Endodermal cell (in vitro differentiated cells): ENCODE measurements around the gene CDKN1C. TPM values are rescaled to one million over a fixed set of nuclear protein-coding genes. Genes with fewer than 3 reads are reported as not detected.

Experiments used
- DNase-seq: peaks from one replicate; pipeline ENCODE4 v3.0.0-alpha.2; 2017
- H3K27ac ChIP-seq: 2 replicates; pipeline ENCODE4 v1.5.1; 2013; ENCODE audit warnings: mild to moderate bottlenecking, low read depth, low read length, moderate library complexity
- H3K27me3 ChIP-seq: 2 replicates; pipeline ENCODE4 v1.6.1; 2013; ENCODE audit warnings: mild to moderate bottlenecking, low read length, moderate library complexity; ENCODE audit not compliant: insufficient read depth, control insufficient read depth, poor library complexity, severe bottlenecking
- H3K36me3 ChIP-seq: 2 replicates; pipeline ENCODE4 v1.7.0; 2013; ENCODE audit warnings: mild to moderate bottlenecking, low read length, moderate library complexity; ENCODE audit not compliant: control insufficient read depth, insufficient read depth
- H3K4me1 ChIP-seq: one replicate; pipeline ENCODE4 v1.7.0; 2013; ENCODE audit warnings: low read length; ENCODE audit not compliant: control insufficient read depth, insufficient read depth
- H3K4me3 ChIP-seq: 2 replicates; pipeline ENCODE4 v1.5.1; 2013; ENCODE audit warnings: mild to moderate bottlenecking, low read length, moderate library complexity
- H3K9ac ChIP-seq: 2 replicates; pipeline ENCODE4 v1.6.1; 2013; ENCODE audit warnings: mild to moderate bottlenecking, low read length, moderate library complexity; ENCODE audit not compliant: poor library complexity, severe bottlenecking; ENCODE audit errors: extremely low read depth
- H3K9me3 ChIP-seq: 2 replicates; pipeline ENCODE4 v1.6.1; 2013; ENCODE audit warnings: mild to moderate bottlenecking, low read length, moderate library complexity; ENCODE audit not compliant: control insufficient read depth
- H3K27ac Mint-ChIP-seq: 2 replicates; pipeline ENCODE4 v1.8.0; 2020; ENCODE audit warnings: mixed read lengths
- H3K27me3 Mint-ChIP-seq: 2 replicates; pipeline ENCODE4 v1.8.0; 2021; ENCODE audit warnings: mild to moderate bottlenecking, mixed read lengths; ENCODE audit not compliant: insufficient read depth
- H3K36me3 Mint-ChIP-seq: 2 replicates; pipeline ENCODE4 v1.8.0; 2020; ENCODE audit warnings: low read depth, mixed read lengths
- H3K4me1 Mint-ChIP-seq: 2 replicates; pipeline ENCODE4 v1.8.0; 2020; ENCODE audit warnings: mixed read lengths
- H3K4me3 Mint-ChIP-seq: 2 replicates; pipeline ENCODE4 v1.8.0; 2020; ENCODE audit warnings: mild to moderate bottlenecking, moderate library complexity, mixed read lengths
- H3K9me3 Mint-ChIP-seq: 2 replicates; pipeline ENCODE4 v1.8.0; 2020; ENCODE audit warnings: mild to moderate bottlenecking, mixed read lengths
- CTCF ChIP-seq: fragments of 200-600 bp; sonication (generic); conservative IDR thresholded peaks from 2 replicates; pipeline ENCODE4 v1.5.0; 2021; ENCODE audit warnings: antibody characterized with exemption, mild to moderate bottlenecking
- WGBS, 2 experiments: methylation state at CpG; one replicate each; pipeline versions ENCODE4 v1.1.5 to v1.1.7; 2013; ENCODE audit warnings: missing lambda C conversion rate in 2 of 2, mixed read lengths in 1 of 2; ENCODE audit not compliant: insufficient coverage in 1 of 2, insufficient read length in 1 of 2; 5-methylcytosine and 5-hydroxymethylcytosine counted together
- total RNA-seq, 2 donors: library from RNA; stranded (reverse); fragmentation: NEBNext Ultra II Directional in 1 of 2; extraction: Animal tissue kit (Norgen Biotek cat#: 25700) in 1 of 2; gene quantifications; 2 replicates in 1 of 2; 3 replicates in 1 of 2; pipeline ENCODE4 v1.2.1, GENCODE V29; 2021

The CDKN1C gene
- total RNA-seq, 2 donors from 2014 or later = 37.6 to 60.9 TPM

- TF ChIP-seq CTCF = no peak
- Histone ChIP-seq H3K27me3 (peaks cover 61% of the 10 kb centered on the region), H3K4me1 (no peaks in the 10 kb centered on the region), H3K27ac (peak overlapping the region; percentile 57), H3K9me3 (no peaks in the 10 kb centered on the region), H3K36me3 (no peaks in the 10 kb centered on the region), H3K9ac (no peak overlapping the region), H3K4me3 (no peak overlapping the region)
- no peaks in the 10 kb centered on the region for H3K9me3 Mint-ChIP-seq
- no peak for DNase-seq
- 90 to 93% methylated on average over 4 to 10 of the region's 10 CpGs for WGBS, 2 experiments
- H3K27ac Mint-ChIP-seq = no peak overlapping the region
- no peaks in the 10 kb centered on the region for H3K4me1 Mint-ChIP-seq
- no peak overlapping the region for H3K4me3 Mint-ChIP-seq
- H3K36me3 Mint-ChIP-seq = no peaks in the 10 kb centered on the region
- H3K27me3 Mint-ChIP-seq = peaks cover 72% of the 10 kb centered on the region
These were observed 25.9 kb downstream of the CDKN1C start for GRCh38 chr11:2859699-2860037.

GRCh38 chr11:2858995-2859698 lies 26.4 kb downstream of the CDKN1C start:
- TF ChIP-seq CTCF = no peak
- Histone ChIP-seq H3K4me3 (no peak overlapping the region), H3K36me3 (no peaks in the 10 kb centered on the region), H3K27ac (peak overlapping the region; percentile 57), H3K9ac (no peak overlapping the region), H3K4me1 (no peaks in the 10 kb centered on the region), H3K9me3 (no peaks in the 10 kb centered on the region), H3K27me3 (peaks cover 59% of the 10 kb centered on the region)
- Mint-ChIP-seq H3K4me1 (no peaks in the 10 kb centered on the region), H3K4me3 (no peak overlapping the region), H3K27ac (no peak overlapping the region), H3K36me3 (no peaks in the 10 kb centered on the region), H3K27me3 (peaks cover 71% of the 10 kb centered on the region), H3K9me3 (no peaks in the 10 kb centered on the region)
- WGBS, 2 experiments = 77 to 86% methylated on average over 8 to 15 of the region's 16 CpGs
- no peak for DNase-seq

- 84 to 92% methylated on average over 12 to 18 of the region's 18 CpGs for WGBS, 2 experiments
- no peaks in the 10 kb centered on the region for H3K9me3 Mint-ChIP-seq
- no peak overlapping the region for H3K27ac ChIP-seq
- H3K4me3 ChIP-seq = no peak overlapping the region
- no peaks in the 10 kb centered on the region for H3K4me1 ChIP-seq
- no peak for DNase-seq
- no peak for TF ChIP-seq CTCF
- H3K4me3 Mint-ChIP-seq = no peak overlapping the region
- no peaks in the 10 kb centered on the region for H3K36me3 ChIP-seq
- no peak overlapping the region for H3K9ac ChIP-seq
- H3K27me3 ChIP-seq = peaks cover 47% of the 10 kb centered on the region
- no peaks in the 10 kb centered on the region for H3K4me1 Mint-ChIP-seq
- no peaks in the 10 kb centered on the region for H3K36me3 Mint-ChIP-seq
- no peaks in the 10 kb centered on the region for H3K9me3 ChIP-seq
- no peak overlapping the region for H3K27ac Mint-ChIP-seq
- peaks cover 68% of the 10 kb centered on the region for H3K27me3 Mint-ChIP-seq
These were observed 27.7 kb downstream of the CDKN1C start for GRCh38 chr11:2857918-2858317.
